ENCODE data around the gene DMTF1.
"Not testable (repeated sequence)": the region's sequence is repeated elsewhere in the genome, so short reads cannot be mapped to it uniquely, and the experiment has no call there.

The DMTF1 gene

DNA sequence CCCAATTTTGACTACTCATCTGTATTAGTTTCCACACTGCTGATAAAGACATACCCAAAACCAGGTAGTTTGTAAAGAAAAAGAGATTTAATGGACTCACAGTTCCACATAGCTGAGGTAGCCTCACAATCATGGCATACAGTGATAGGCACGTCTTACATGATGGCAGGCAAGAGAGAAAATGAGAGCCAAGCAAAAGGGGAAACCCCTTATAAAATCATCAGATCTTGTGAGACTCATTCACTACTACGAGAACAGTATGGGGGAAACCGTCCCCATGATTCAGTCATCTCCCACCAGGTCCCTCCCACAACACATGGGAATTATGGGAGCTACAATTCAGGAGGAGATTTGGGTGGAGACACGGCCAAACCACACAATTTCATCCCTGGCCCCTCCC, 51.7 kb downstream of the DMTF1 start:
- not testable (repeated sequence) for H4K8ac ChIP-seq (ENCODE audit: low read length); H3K18ac ChIP-seq (ENCODE audit: low read depth in 1 of 2, low read length in 2 of 2)
- 97% methylated on average over 4 of the region's 4 CpGs for WGBS

GRCh38 chr7:87204933-87205332, 52.7 kb downstream of the DMTF1 start:
- no peak overlapping the region for H2BK12ac ChIP-seq (ENCODE audit: low read length in 2 of 2)
- DNase-seq: no peak
- no peak overlapping the region for H3K4me3 ChIP-seq (ENCODE audit: insufficient read depth in 1 of 2, low read depth in 1 of 2, low read length in 2 of 2)
- no peak overlapping the region for H3K4ac ChIP-seq (ENCODE audit: low read depth in 1 of 2, low read length in 2 of 2)
- 58% methylated on average over 3 of the region's 3 CpGs for WGBS
- no peak overlapping the region for H3K4me2 ChIP-seq (ENCODE audit: low read length, poor library complexity, severe bottlenecking)
- H3K9me3 ChIP-seq (ENCODE audit: control insufficient read depth, low read length): peaks cover 25% of the 10 kb centered on the region
- no peak overlapping the region for H3K18ac ChIP-seq (ENCODE audit: low read depth in 1 of 2, low read length in 2 of 2)
- no peak overlapping the region for H4K91ac ChIP-seq (ENCODE audit: low read length)
- no peak overlapping the region for H3K23ac ChIP-seq (ENCODE audit: low read length in 2 of 2)
- H3K36me3 ChIP-seq (ENCODE audit: control insufficient read depth in 1 of 2, insufficient read depth in 2 of 2, low read depth in 1 of 2, low read length in 2 of 2): peaks cover 16 to 28% of the 10 kb centered on the region in 2 experiments
- H2AFZ ChIP-seq (ENCODE audit: low read depth, low read length): no peak overlapping the region
- H3K9ac ChIP-seq (ENCODE audit: low read length): no peak overlapping the region
- no peak overlapping the region for H2BK120ac ChIP-seq (ENCODE audit: low read depth, low read length)
- H2AK5ac ChIP-seq (ENCODE audit: low read length, severe bottlenecking): no peak overlapping the region
- no peaks in the 10 kb centered on the region for H3K27me3 ChIP-seq (ENCODE audit: control insufficient read depth in 1 of 2, insufficient read depth in 1 of 2, low read length in 2 of 2)
- no peak overlapping the region for H3K14ac ChIP-seq (ENCODE audit: low read length in 2 of 2)
- peaks cover 16% of the 10 kb centered on the region for H3K79me1 ChIP-seq (replicated peaks; ENCODE audit: low read length, poor library complexity, severe bottlenecking)
- no peak overlapping the region for H4K8ac ChIP-seq (ENCODE audit: low read length)
- no peak overlapping the region for H3K27ac ChIP-seq (ENCODE audit: low read length, poor library complexity, severe bottlenecking)
- no peak overlapping the region for H2BK5ac ChIP-seq (ENCODE audit: low read depth, low read length, poor library complexity, severe bottlenecking)
- peaks cover 3% of the 10 kb centered on the region for H3K4me1 ChIP-seq (ENCODE audit: control insufficient read depth, insufficient read depth, low read depth, low read length)
- H2BK15ac ChIP-seq (ENCODE audit: low read depth, poor library complexity, severe bottlenecking): no peak overlapping the region

More for the DNA sequence above, 51.7 kb downstream of the DMTF1 start:
- not testable (repeated sequence) for H2BK12ac ChIP-seq (ENCODE audit: low read length in 2 of 2); H2AFZ ChIP-seq (ENCODE audit: low read depth, low read length); H3K4me2 ChIP-seq (ENCODE audit: low read length, poor library complexity, severe bottlenecking); H4K91ac ChIP-seq (ENCODE audit: low read length); H2AK5ac ChIP-seq (ENCODE audit: low read length, severe bottlenecking); H3K4me3 ChIP-seq (ENCODE audit: insufficient read depth in 1 of 2, low read depth in 1 of 2, low read length in 2 of 2); H3K27me3 ChIP-seq (ENCODE audit: control insufficient read depth in 1 of 2, insufficient read depth in 1 of 2, low read length in 2 of 2); H3K4ac ChIP-seq (ENCODE audit: low read depth in 1 of 2, low read length in 2 of 2); H3K4me1 ChIP-seq (ENCODE audit: control insufficient read depth, insufficient read depth, low read depth, low read length); H3K23ac ChIP-seq (ENCODE audit: low read length in 2 of 2); H3K9ac ChIP-seq (ENCODE audit: low read length); H3K14ac ChIP-seq (ENCODE audit: low read length in 2 of 2); H2BK120ac ChIP-seq (ENCODE audit: low read depth, low read length); DNase-seq; H2BK5ac ChIP-seq (ENCODE audit: low read depth, low read length, poor library complexity, severe bottlenecking); H2BK15ac ChIP-seq (ENCODE audit: low read depth, poor library complexity, severe bottlenecking); H3K27ac ChIP-seq (ENCODE audit: low read length, poor library complexity, severe bottlenecking)
- Histone ChIP-seq H3K9me3 (ENCODE audit: control insufficient read depth, low read length) (peaks cover 25% of the 10 kb centered on the region), H3K79me1 (replicated peaks; ENCODE audit: low read length, poor library complexity, severe bottlenecking) (peaks cover 16% of the 10 kb centered on the region), H3K36me3 (ENCODE audit: control insufficient read depth in 1 of 2, insufficient read depth in 2 of 2, low read depth in 1 of 2, low read length in 2 of 2) (peaks cover 13 to 38% of the 10 kb centered on the region in 2 experiments)

DNA sequence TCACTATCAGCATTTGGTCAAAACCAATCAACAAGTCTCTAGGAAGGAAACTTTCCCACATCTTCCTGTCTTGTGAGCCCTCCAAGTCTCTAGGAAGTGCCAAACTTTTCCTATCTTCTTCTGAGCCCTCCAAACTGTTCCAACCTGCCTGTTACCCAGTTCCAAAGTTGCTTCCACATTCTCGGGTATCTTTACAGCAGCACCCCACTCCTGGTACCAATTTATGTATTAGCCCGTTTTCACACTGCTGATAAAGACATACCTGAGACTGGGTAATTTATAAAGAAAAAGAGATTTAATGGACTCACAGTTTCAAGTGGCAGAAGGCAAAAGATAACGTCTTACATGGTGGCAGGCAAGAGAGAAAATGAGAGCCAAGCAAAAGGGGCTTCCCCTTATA, 53.4 kb downstream of the DMTF1 start:
- not testable (repeated sequence) for H3K23ac ChIP-seq (ENCODE audit: low read length in 2 of 2); H3K9ac ChIP-seq (ENCODE audit: low read length); H4K91ac ChIP-seq (ENCODE audit: low read length); H2AFZ ChIP-seq (ENCODE audit: low read depth, low read length); H2BK12ac ChIP-seq (ENCODE audit: low read length in 2 of 2); H2BK120ac ChIP-seq (ENCODE audit: low read depth, low read length); H2BK5ac ChIP-seq (ENCODE audit: low read depth, low read length, poor library complexity, severe bottlenecking); H2BK15ac ChIP-seq (ENCODE audit: low read depth, poor library complexity, severe bottlenecking); H3K27ac ChIP-seq (ENCODE audit: low read length, poor library complexity, severe bottlenecking); H3K4me3 ChIP-seq (ENCODE audit: insufficient read depth in 1 of 2, low read depth in 1 of 2, low read length in 2 of 2); H3K27me3 ChIP-seq (ENCODE audit: control insufficient read depth in 1 of 2, insufficient read depth in 1 of 2, low read length in 2 of 2); H4K8ac ChIP-seq (ENCODE audit: low read length); H3K4ac ChIP-seq (ENCODE audit: low read depth in 1 of 2, low read length in 2 of 2); H3K14ac ChIP-seq (ENCODE audit: low read length in 2 of 2); DNase-seq; H3K18ac ChIP-seq (ENCODE audit: low read depth in 1 of 2, low read length in 2 of 2); H3K4me2 ChIP-seq (ENCODE audit: low read length, poor library complexity, severe bottlenecking); H3K4me1 ChIP-seq (ENCODE audit: control insufficient read depth, insufficient read depth, low read depth, low read length); H2AK5ac ChIP-seq (ENCODE audit: low read length, severe bottlenecking)
- Histone ChIP-seq H3K9me3 (ENCODE audit: control insufficient read depth, low read length) (peaks cover 25% of the 10 kb centered on the region), H3K79me1 (replicated peaks; ENCODE audit: low read length, poor library complexity, severe bottlenecking) (peaks cover 16% of the 10 kb centered on the region), H3K36me3 (ENCODE audit: control insufficient read depth in 1 of 2, insufficient read depth in 2 of 2, low read depth in 1 of 2, low read length in 2 of 2) (peaks cover 17 to 21% of the 10 kb centered on the region in 2 experiments)
- WGBS: 100% methylated on average over 1 of the region's 3 CpGs

- no peak overlapping the region for H3K23ac ChIP-seq (ENCODE audit: low read length in 2 of 2)
- H3K36me3 ChIP-seq (ENCODE audit: control insufficient read depth in 1 of 2, insufficient read depth in 2 of 2, low read depth in 1 of 2, low read length in 2 of 2): peaks cover 14 to 19% of the 10 kb centered on the region in 2 experiments
- H3K79me1 ChIP-seq (replicated peaks; ENCODE audit: low read length, poor library complexity, severe bottlenecking): peaks cover 21% of the 10 kb centered on the region
- no peak overlapping the region for H2BK120ac ChIP-seq (ENCODE audit: low read depth, low read length)
- H3K27me3 ChIP-seq (ENCODE audit: control insufficient read depth in 1 of 2, insufficient read depth in 1 of 2, low read length in 2 of 2): no peaks in the 10 kb centered on the region
- no peak overlapping the region for H3K4me2 ChIP-seq (ENCODE audit: low read length, poor library complexity, severe bottlenecking)
- H2BK5ac ChIP-seq (ENCODE audit: low read depth, low read length, poor library complexity, severe bottlenecking): no peak overlapping the region
- no peak overlapping the region for H3K9ac ChIP-seq (ENCODE audit: low read length)
- H2AFZ ChIP-seq (ENCODE audit: low read depth, low read length): no peak overlapping the region
- H3K14ac ChIP-seq (ENCODE audit: low read length in 2 of 2): no peak overlapping the region
- WGBS: 100% methylated on average over 1 of the region's 1 CpG
- no peak overlapping the region for H4K91ac ChIP-seq (ENCODE audit: low read length)
- H3K4ac ChIP-seq (ENCODE audit: low read depth in 1 of 2, low read length in 2 of 2): no peak overlapping the region
- no peak overlapping the region for H4K8ac ChIP-seq (ENCODE audit: low read length)
- H3K18ac ChIP-seq (ENCODE audit: low read depth in 1 of 2, low read length in 2 of 2): no peak overlapping the region
- no peak for DNase-seq
- no peak overlapping the region for H2AK5ac ChIP-seq (ENCODE audit: low read length, severe bottlenecking)
- H3K4me3 ChIP-seq (ENCODE audit: insufficient read depth in 1 of 2, low read depth in 1 of 2, low read length in 2 of 2): no peak overlapping the region
- peaks cover 25% of the 10 kb centered on the region for H3K9me3 ChIP-seq (ENCODE audit: control insufficient read depth, low read length)
- H3K27ac ChIP-seq (ENCODE audit: low read length, poor library complexity, severe bottlenecking): no peak overlapping the region
- no peak overlapping the region for H2BK15ac ChIP-seq (ENCODE audit: low read depth, poor library complexity, severe bottlenecking)
- H2BK12ac ChIP-seq (ENCODE audit: low read length in 2 of 2): no peak overlapping the region
- peaks cover 3% of the 10 kb centered on the region for H3K4me1 ChIP-seq (ENCODE audit: control insufficient read depth, insufficient read depth, low read depth, low read length)
Observed at GRCh38 chr7:87206361-87206760, 54.1 kb downstream of the DMTF1 start.

Data from mesenchymal stem cell (in vitro differentiated cells and primary cell).